SK-N-SH treated with all-trans-retinoic acid at 6 μM for 48 hours (cell line): ENCODE measurements around the gene PIAS1.

Experiments
- GLIS3 ChIP-seq: fragments of 250-450 bp; sonication (Bioruptor Pico); IDR thresholded peaks from 2 replicates; pipeline ENCODE4 v1.5.0; 2020; ENCODE audit warnings: mild to moderate bottlenecking, moderate library complexity
- ISL1 ChIP-seq: fragments of 250-450 bp; sonication (Bioruptor Pico); IDR thresholded peaks from 2 replicates; pipeline ENCODE4 v2.1.2; 2022; ENCODE audit warnings: mild to moderate bottlenecking, moderate library complexity
- TCF4 ChIP-seq: fragments of 250-450 bp; sonication (Bioruptor Pico); IDR thresholded peaks from 2 replicates; pipeline ENCODE4 v1.8.0; 2021; ENCODE audit warnings: mild to moderate bottlenecking, moderate library complexity, borderline replicate concordance
- ZC3H10 ChIP-seq: fragments of 250-450 bp; sonication (Bioruptor Pico); IDR thresholded peaks from 2 replicates; pipeline ENCODE4 v1.5.1; 2021; ENCODE audit warnings: mild to moderate bottlenecking, moderate library complexity
- ZFP3 ChIP-seq: fragments of 250-450 bp; sonication (Bioruptor Pico); IDR thresholded peaks from 2 replicates; pipeline ENCODE4 v1.5.0; 2020; ENCODE audit warnings: mild to moderate bottlenecking, moderate library complexity
- TF ChIP-seq, protein P1 (sequence below): fragments of 250-450 bp; sonication (Bioruptor Pico); IDR thresholded peaks from 2 replicates; pipeline ENCODE4 v1.8.0; 2021; ENCODE audit warnings: low read depth, mild to moderate bottlenecking, moderate library complexity, borderline replicate concordance

GRCh38 chr15:68166847-68167246, 112.7 kb downstream of the PIAS1 start:
- TF ChIP-seq, protein P1, sequence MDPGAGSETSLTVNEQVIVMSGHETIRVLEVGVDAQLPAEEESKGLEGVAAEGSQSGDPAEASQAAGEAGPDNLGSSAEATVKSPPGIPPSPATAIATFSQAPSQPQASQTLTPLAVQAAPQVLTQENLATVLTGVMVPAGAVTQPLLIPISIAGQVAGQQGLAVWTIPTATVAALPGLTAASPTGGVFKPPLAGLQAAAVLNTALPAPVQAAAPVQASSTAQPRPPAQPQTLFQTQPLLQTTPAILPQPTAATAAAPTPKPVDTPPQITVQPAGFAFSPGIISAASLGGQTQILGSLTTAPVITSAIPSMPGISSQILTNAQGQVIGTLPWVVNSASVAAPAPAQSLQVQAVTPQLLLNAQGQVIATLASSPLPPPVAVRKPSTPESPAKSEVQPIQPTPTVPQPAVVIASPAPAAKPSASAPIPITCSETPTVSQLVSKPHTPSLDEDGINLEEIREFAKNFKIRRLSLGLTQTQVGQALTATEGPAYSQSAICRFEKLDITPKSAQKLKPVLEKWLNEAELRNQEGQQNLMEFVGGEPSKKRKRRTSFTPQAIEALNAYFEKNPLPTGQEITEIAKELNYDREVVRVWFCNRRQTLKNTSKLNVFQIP (CRISPR knock-in tag), result no peak
- TF ChIP-seq ZFP3 (CRISPR knock-in tag) (no peak), GLIS3 (CRISPR knock-in tag) (no peak), TCF4 (CRISPR knock-in tag) (no peak), ZC3H10 (CRISPR knock-in tag) (no peak), ISL1 (no peak)
